ACC112 (cell line): ENCODE data around the gene MAFF.

Source experiments
- H2AFZ ChIP-seq: fragments of 200-600 bp; sonication (generic); one replicate; pipeline ENCODE4 v1.6.0; 2017; ENCODE audit warnings: antibody characterized with exemption, low read length; ENCODE audit not compliant: unreplicated experiment
- H3K27ac ChIP-seq: fragments of 200-600 bp; sonication (generic); 2 replicates; pipeline ENCODE4 v1.5.1; 2014; ENCODE audit warnings: low read depth, mild to moderate bottlenecking, antibody characterized with exemption, low read length, moderate library complexity
- H3K27me3 ChIP-seq: fragments of 200-600 bp; sonication (generic); 2 replicates; pipeline ENCODE4 v1.6.1; 2014; ENCODE audit warnings: mild to moderate bottlenecking, antibody characterized with exemption, low read length, moderate library complexity, mixed read lengths; ENCODE audit not compliant: insufficient read depth
- H3K36me3 ChIP-seq: fragments of 200-600 bp; sonication (generic); 2 replicates; pipeline ENCODE4 v1.6.1; 2016; ENCODE audit warnings: mild to moderate bottlenecking, antibody characterized with exemption, low read length, moderate library complexity, mixed read lengths; ENCODE audit not compliant: insufficient read depth
- H3K4me1 ChIP-seq: fragments of 200-600 bp; sonication (generic); one replicate; pipeline ENCODE4 v1.6.1; 2016; ENCODE audit warnings: low read length, mixed read lengths; ENCODE audit not compliant: insufficient read depth, unreplicated experiment, control insufficient read depth
- H3K4me3 ChIP-seq: fragments of 200-600 bp; sonication (generic); 2 replicates; pipeline ENCODE4 v1.5.1; 2014; ENCODE audit warnings: mild to moderate bottlenecking, low read depth, low read length
- H3K79me2 ChIP-seq: fragments of 200-600 bp; sonication (generic); one replicate; pipeline ENCODE4 v1.6.0; 2016; ENCODE audit warnings: low read length; ENCODE audit not compliant: control insufficient read depth, unreplicated experiment, insufficient read depth

MAFF gene

DNA sequence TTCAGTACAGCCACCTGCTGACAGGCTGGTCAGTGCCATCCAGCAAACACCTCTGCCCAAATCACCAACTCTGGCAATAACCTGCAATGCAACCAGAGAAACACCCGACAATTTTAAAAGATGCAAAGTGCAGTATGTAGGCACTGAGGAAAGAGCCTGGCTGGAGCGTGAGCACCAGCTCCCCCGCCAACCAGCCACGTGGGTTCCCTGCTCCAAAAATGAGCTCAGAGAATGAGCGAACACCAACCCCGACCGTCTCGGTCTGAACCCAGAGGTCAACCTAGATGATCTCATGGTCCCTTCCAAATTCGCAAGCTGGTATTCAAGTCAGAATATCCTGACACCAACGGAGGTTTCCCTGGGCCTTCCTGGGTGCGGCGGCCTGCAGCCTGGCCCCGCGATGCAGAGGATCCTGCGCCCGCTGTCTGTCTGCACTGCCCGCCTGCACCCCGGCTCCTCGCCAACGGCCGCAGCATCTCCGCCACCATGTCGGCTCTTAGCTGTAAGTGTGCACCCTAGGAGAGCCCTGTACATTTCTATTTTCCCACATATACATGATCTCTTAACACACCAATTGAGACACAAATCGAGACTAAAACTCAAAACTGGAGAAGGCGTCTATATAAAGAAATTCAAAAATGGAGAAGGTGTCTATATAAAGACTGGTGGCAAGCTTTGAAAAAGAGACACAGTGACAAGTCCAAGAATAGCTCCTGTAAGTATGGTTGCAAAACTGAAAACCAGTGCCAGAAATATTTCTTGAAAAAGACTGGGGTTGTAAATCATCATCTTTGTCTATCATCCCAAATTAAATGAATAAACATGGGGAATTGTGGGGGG lies 48.2 kb downstream of the MAFF start:
- H3K4me1 ChIP-seq, result no peaks in the 10 kb centered on the region
- H3K4me3 ChIP-seq, result no peak overlapping the region
- H3K27me3 ChIP-seq, result no peaks in the 10 kb centered on the region
- peaks cover 13% of the 10 kb centered on the region for H3K79me2 ChIP-seq
- no peaks in the 10 kb centered on the region for H3K36me3 ChIP-seq
- H3K27ac ChIP-seq, result no peak overlapping the region
- H2AFZ ChIP-seq, result no peak overlapping the region

DNA sequence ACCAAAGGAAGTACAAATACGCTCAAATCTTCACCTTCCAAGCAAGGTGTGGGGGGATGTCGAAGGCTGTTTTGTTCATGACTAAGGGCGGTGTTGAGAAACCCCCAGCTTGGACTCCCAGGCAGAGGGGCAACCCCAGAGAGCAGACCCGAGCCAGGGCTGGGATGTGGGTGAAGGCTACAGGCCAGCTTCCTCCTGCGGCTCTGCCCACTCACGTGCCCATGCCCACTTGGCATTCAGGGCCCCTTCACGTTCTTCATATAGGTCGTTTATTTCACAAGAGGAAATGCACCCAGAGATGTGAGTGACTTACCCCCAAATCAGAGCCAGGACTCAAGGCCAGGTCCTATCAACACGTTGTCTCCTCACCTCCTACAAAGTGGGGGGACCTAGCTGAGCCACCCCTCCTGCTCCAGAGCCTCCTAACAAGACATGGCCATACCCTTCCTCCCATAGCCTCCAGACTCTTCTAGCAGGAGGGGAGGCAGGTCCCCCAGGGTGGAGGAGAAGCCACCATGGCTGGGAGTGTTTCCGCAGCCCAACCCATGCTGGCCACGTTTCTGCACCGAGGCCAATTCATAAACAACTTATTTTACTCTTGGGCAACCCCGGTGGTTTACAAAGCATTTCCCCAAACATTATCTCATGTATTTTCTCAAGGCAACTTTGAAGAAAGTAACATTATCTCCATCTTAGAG lies 49.0 kb downstream of the MAFF start:
- no peaks in the 10 kb centered on the region for H3K36me3 ChIP-seq
- no peaks in the 10 kb centered on the region for H3K27me3 ChIP-seq
- peaks cover 19% of the 10 kb centered on the region for H3K79me2 ChIP-seq
- H3K27ac ChIP-seq, result no peak overlapping the region
- no peak overlapping the region for H2AFZ ChIP-seq
- H3K4me1 ChIP-seq, result no peaks in the 10 kb centered on the region
- H3K4me3 ChIP-seq, result no peak overlapping the region

DNA sequence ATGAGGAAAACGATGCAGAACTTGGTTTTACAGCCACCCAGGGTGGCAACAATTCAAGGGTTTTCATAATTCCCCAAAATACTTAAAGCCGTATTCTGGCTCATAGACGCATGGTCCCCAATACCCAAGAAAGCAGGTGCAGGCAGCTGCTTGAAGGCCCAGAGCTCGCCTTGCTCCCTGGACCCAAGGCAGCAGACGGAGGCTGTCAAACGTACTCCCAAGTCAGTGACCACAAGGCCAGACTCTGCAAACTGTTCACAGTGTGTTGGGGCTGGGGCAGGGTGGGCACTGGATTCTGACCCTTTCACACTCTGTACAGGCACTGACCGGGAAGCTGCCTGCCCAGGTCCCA lies 49.5 kb downstream of the MAFF start:
- no peaks in the 10 kb centered on the region for H3K4me1 ChIP-seq
- H3K79me2 ChIP-seq, result peaks cover 22% of the 10 kb centered on the region
- no peaks in the 10 kb centered on the region for H3K27me3 ChIP-seq
- H2AFZ ChIP-seq, result no peak overlapping the region
- H3K27ac ChIP-seq, result no peak overlapping the region
- H3K4me3 ChIP-seq, result no peak overlapping the region
- no peaks in the 10 kb centered on the region for H3K36me3 ChIP-seq

DNA sequence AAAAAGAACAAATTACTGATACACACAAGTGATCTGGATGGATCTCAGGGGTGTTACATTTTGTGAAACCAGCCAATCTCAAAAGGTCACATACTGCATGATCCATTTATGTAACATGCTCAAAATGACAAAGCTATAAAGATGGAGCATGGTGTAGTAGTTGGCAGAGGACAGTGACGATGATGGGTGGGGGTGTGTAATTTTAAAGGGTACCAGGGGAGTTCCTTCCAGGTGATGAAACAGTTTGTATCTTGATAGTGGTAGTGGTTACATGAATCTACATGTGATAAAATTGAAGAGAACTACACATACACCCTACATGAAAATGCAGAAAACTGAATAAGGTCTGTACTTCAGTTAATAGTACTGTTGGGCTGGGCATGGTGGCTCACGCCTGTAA lies 53.9 kb downstream of the MAFF start:
- H3K27me3 ChIP-seq, result no peaks in the 10 kb centered on the region
- no peak overlapping the region for H2AFZ ChIP-seq
- H3K4me1 ChIP-seq, result peaks cover 14% of the 10 kb centered on the region
- H3K4me3 ChIP-seq, result no peak overlapping the region
- H3K27ac ChIP-seq, result no peak overlapping the region
- H3K79me2 ChIP-seq, result peaks cover 47% of the 10 kb centered on the region
- no peaks in the 10 kb centered on the region for H3K36me3 ChIP-seq

DNA sequence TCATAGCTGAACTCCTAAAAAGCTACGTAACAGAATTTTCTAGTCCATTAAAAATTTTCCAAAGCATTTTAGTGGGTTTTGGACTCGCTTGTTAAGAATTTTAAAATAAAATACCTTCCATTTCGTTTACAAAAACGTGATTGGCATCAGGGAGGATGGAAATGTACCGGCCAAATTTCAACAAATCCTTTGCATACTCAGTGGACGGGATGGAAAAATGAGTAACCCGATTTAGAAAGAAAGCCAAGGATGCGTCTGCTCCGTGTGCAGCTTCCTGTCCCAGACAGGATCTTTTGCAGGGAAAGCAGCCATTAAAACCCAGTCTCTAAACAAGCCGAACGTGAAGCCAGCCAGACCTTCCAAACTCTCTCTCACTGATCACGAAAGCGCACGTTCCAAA lies 55.4 kb downstream of the MAFF start:
- Histone ChIP-seq H3K79me2 (peaks cover 51% of the 10 kb centered on the region), H3K36me3 (no peaks in the 10 kb centered on the region), H3K4me3 (peak overlapping the region; percentile 71), H2AFZ (peak overlapping the region; percentile 85), H3K27ac (peak overlapping the region; percentile 82), H3K4me1 (peaks cover 14% of the 10 kb centered on the region), H3K27me3 (no peaks in the 10 kb centered on the region)

DNA sequence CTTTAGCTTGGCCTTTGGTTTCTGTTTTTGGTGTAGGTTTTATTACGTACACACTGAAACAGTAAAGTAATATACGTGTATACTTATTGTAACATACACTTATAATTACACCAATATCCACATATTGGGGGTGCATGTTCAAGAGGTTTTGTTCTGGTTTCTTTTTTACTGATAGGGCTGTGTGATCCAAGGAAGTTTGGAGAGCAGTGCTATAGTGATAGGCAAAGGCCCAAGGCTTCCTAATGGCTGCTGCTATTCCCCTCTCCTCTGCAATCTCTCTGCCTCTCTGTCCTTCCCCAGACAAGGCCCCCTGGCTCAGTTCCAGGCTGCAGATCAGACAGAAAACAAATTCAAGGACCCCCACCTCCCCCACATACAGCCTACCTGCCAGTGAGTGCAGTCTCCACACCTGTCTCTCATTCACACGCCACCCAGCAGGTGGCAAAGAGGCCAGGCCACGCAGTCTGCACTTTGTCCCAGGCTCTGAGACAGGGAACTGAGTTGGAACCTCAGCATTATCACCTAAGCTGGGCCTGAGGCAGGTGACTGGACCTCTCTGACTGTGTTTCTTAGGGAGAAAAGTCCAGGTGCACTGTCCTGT lies 56.0 kb downstream of the MAFF start:
- H3K79me2 ChIP-seq, result peaks cover 52% of the 10 kb centered on the region
- H3K27ac ChIP-seq, result peak overlapping the region; percentile 82

DNA sequence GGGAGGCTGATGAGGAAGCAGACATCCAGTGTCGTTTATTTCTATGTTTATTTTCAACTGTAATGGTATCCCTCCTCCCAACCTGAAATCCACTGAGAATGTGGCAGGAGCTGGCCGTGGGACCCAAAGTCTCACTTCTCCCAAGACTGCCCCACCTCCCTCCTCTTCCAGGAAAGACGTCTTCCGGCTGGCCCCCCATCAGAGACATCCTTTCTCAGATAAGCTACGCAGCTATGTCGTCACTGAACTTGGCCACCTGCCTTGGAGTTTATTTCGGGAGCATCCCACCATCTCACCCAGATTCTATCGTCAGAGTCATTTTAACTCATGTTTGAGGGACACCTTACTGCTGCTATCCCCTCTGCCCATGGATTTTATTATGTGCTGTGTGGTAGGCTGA lies 57.1 kb downstream of the MAFF start:
- peaks cover 59% of the 10 kb centered on the region for H3K79me2 ChIP-seq
- H3K27ac ChIP-seq, result no peak overlapping the region
- H3K36me3 ChIP-seq, result no peaks in the 10 kb centered on the region
- no peaks in the 10 kb centered on the region for H3K27me3 ChIP-seq
- no peak overlapping the region for H2AFZ ChIP-seq
- peaks cover 14% of the 10 kb centered on the region for H3K4me1 ChIP-seq
- H3K4me3 ChIP-seq, result no peak overlapping the region

More for the DNA sequence above, 56.0 kb downstream of the MAFF start:
- peak overlapping the region; percentile 85 for H2AFZ ChIP-seq
- H3K4me1 ChIP-seq, result peaks cover 14% of the 10 kb centered on the region
- no peaks in the 10 kb centered on the region for H3K36me3 ChIP-seq
- H3K27me3 ChIP-seq, result no peaks in the 10 kb centered on the region
- peak overlapping the region; percentile 71 for H3K4me3 ChIP-seq

DNA sequence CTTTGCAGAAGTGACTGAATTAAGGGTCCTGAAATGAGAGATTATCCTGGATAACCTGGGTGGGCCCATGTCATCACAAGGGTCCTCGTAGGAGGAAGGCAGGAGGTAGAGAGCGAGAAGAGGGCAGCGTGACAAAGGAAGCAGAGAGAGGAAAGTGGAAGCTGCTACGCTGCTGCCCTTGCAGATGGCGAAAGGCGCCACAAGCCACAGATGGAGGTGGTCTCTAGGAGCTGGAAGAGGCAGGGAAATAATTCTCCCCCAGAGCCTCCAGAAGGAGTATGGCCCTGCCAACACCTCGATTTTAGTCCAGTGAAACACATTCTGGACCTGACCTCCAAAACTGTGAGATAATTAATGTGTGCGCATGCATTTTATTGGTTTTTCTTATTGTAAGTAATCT lies 57.6 kb downstream of the MAFF start:
- Histone ChIP-seq H3K4me1 (peaks cover 14% of the 10 kb centered on the region), H2AFZ (no peak overlapping the region), H3K27ac (no peak overlapping the region), H3K36me3 (no peaks in the 10 kb centered on the region), H3K27me3 (no peaks in the 10 kb centered on the region), H3K4me3 (no peak overlapping the region), H3K79me2 (peaks cover 64% of the 10 kb centered on the region)

DNA sequence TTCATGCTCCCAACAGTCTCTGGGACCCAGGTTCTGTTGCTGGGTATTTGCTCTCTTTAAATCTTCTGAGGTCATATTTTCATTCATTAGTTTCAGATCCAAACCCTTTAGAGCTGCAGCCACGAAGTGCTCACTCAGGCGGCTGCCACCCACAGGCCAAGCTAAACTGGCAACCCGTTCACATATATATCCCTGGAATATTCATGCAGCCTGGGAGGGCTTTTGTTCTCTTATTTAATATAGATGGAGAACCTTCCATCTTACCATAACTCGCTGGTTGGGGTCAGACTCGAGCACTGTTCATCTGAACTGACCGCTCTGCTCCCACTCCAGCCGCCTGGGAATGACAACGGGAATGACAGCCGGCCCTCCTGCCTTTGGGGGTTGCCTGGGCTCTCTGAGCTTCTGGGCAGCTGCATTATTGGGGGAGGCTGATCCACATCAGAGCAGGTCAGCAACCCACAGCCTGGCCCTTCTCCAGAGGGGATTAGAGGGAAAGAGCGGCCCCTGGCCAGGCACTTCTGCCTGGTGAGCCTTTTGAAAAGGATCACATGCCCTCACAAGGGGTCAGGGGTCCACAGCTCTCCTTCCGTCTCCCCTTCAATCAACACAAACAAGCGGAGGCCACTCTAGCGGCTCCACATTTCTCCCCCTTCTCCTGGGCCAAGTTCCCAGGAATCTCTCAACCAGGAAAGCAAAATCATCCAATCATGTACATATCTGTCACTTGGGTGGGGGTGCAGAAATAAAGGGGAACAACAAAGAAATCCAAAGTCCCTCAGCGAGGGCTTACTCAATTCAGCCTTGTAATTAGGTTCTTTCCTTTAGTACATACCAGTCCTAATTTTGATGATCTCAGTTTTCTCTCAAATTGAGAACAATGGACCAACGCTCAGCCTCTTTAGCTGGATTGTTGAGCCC lies 59.2 kb downstream of the MAFF start:
- H3K4me3 ChIP-seq, result no peak overlapping the region
- H3K36me3 ChIP-seq, result no peaks in the 10 kb centered on the region
- H3K4me1 ChIP-seq, result peaks cover 14% of the 10 kb centered on the region
- H3K27ac ChIP-seq, result no peak overlapping the region
- no peaks in the 10 kb centered on the region for H3K27me3 ChIP-seq
- H3K79me2 ChIP-seq, result peaks cover 74% of the 10 kb centered on the region
- no peak overlapping the region for H2AFZ ChIP-seq

DNA sequence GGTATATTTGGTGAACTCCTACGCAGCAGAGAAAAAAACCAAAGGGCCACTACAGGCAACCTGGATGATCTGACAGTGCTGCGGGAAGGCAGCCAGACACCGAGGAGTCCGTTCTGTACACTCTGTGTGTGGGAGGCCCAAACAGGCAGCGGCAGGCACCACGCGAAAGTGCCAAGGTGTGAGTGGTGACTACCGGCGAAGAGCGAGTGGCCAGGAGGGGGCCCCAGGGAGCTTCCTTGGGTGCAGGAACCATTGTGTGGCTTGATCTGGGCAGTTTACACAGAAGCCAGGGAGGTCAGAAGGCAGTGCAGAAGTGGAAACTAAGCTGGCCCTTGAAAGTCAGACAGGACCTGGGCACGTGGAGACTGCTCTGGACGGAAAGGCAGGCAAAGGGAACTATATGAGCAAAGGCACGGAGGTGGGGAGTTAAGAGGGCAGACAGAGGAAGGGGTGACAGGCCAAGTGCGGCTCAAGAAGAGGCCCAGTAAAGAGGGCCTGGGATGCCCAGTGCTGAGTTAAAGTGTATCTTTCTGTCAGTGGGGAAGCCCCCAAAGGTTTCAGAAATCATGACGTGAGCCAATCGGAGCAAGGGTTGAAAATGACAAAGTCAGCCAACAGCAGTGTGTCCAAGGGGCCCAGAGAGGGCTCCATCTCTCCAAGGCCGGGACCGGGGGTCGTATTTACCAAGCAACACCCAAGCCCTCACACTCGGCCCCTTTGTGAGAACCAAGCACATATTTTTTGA lies 60.4 kb downstream of the MAFF start:
- Histone ChIP-seq H3K27me3 (no peaks in the 10 kb centered on the region), H3K36me3 (no peaks in the 10 kb centered on the region), H3K4me1 (peaks cover 9% of the 10 kb centered on the region), H3K27ac (no peak overlapping the region), H3K79me2 (peaks cover 75% of the 10 kb centered on the region), H3K4me3 (no peak overlapping the region), H2AFZ (no peak overlapping the region)
